Uterus (tissue), 4 donors: ENCODE data around the gene DCX. TPM values are rescaled to one million over a fixed set of nuclear protein-coding genes. Genes with fewer than 3 reads are reported as not detected.

Source experiments
- DNase-seq, 2 donors: peaks; one replicate each; pipeline ENCODE4 v3.0.0-alpha.2; 2019 to 2020
- H3K27ac ChIP-seq, 2 donors: fragments of 200-600 bp; sonication (generic); 1 replicate in 1 of 2; 2 replicates in 1 of 2; pipeline ENCODE4 v1.5.1; 2016 to 2018
- H3K27me3 ChIP-seq, 2 donors: fragments of 200-600 bp; sonication (generic); one replicate each; pipeline ENCODE4 v1.5.1; 2018 to 2019; ENCODE audit warnings: control low read depth in 1 of 2
- H3K36me3 ChIP-seq, 2 donors: fragments of 200-600 bp; sonication (generic); one replicate each; pipeline ENCODE4 v1.5.1; 2019; ENCODE audit warnings: control low read depth in 1 of 2
- H3K4me1 ChIP-seq, 2 donors: fragments of 200-600 bp; sonication (generic); one replicate each; pipeline ENCODE4 v1.5.1; 2018 to 2019; ENCODE audit warnings: control low read depth in 1 of 2
- H3K4me3 ChIP-seq, 2 donors: fragments of 200-600 bp; sonication (generic); 1 replicate in 1 of 2; 2 replicates in 1 of 2; pipeline ENCODE4 v1.5.1; 2018 to 2019; ENCODE audit warnings: mild to moderate bottlenecking in 1 of 2
- H3K9me3 ChIP-seq, 2 donors: fragments of 200-600 bp; sonication (generic); one replicate each; pipeline ENCODE4 v1.5.1; 2019; ENCODE audit warnings: control low read depth in 1 of 2
- CTCF ChIP-seq, 4 experiments: fragments of 200-600 bp in 2 of 4; fragments of 450-650 bp in 2 of 4; sonication (generic) in 2 of 4; IDR thresholded peaks; one replicate each; pipeline ENCODE4 v1.5.1; 2016 to 2019; ENCODE audit warnings: antibody characterized with exemption in 4 of 4, mild to moderate bottlenecking in 2 of 4, moderate library complexity in 1 of 4
- POLR2A ChIP-seq, 2 donors: fragments of 450-650 bp; IDR thresholded peaks; one replicate each; pipeline ENCODE4 v1.6.1; 2016; ENCODE audit warnings: antibody characterized with exemption in 2 of 2, mild to moderate bottlenecking in 1 of 2, moderate library complexity in 1 of 2
- intact Hi-C: fragments of 100-400 bp; cut with DNase I; formaldehyde crosslinking; loops from one replicate; pipeline ENCODE4 v1.15.1; 2023; ENCODE audit warnings: low total_unique reads
- total RNA-seq, 4 donors: library from RNA; depleted of rRNA in 3 of 4; stranded (reverse); fragments of >200 nt in 3 of 4; gene quantifications; one replicate each; pipeline versions ENCODE4 v1.1.0 to v1.2.4, GENCODE V29; 2014 to 2023
- donor health status: DM: yes; HTN: yes; CAD: no.

Gene DCX
- total RNA-seq, 4 donors from 2014 or later = 2.0 to 5.5 TPM; not detected in 2

- intact Hi-C loops = no loop called here
- no peak overlapping the region for H3K4me3 ChIP-seq
- H3K27ac ChIP-seq = no peak overlapping the region
- H3K27me3 ChIP-seq = no peaks in the 10 kb centered on the region
- DNase-seq = no peak
- H3K36me3 ChIP-seq = no peaks in the 10 kb centered on the region
- no peak for TF ChIP-seq CTCF (IDR thresholded peaks at IDR 0.05)
- no peak for TF ChIP-seq POLR2A (IDR thresholded peaks at IDR 0.05)
- no peaks in the 10 kb centered on the region for H3K9me3 ChIP-seq
- H3K4me1 ChIP-seq = no peaks in the 10 kb centered on the region
These were observed 32.0 kb upstream of the DCX start for GRCh38 chrX:111443946-111444345.

GRCh38 chrX:111442791-111443190, 30.8 kb upstream of the DCX start:
- no peaks in the 10 kb centered on the region for H3K27me3 ChIP-seq
- intact Hi-C loops = no loop called here
- H3K9me3 ChIP-seq = no peaks in the 10 kb centered on the region
- TF ChIP-seq POLR2A (IDR thresholded peaks at IDR 0.05) (no peak), CTCF (IDR thresholded peaks at IDR 0.05) (no peak)
- H3K4me1 ChIP-seq = no peaks in the 10 kb centered on the region
- no peak overlapping the region for H3K27ac ChIP-seq
- no peaks in the 10 kb centered on the region for H3K36me3 ChIP-seq
- no peak for DNase-seq
- H3K4me3 ChIP-seq = no peak overlapping the region

GRCh38 chrX:111435469-111435868, 23.5 kb upstream of the DCX start:
- Histone ChIP-seq H3K27me3 (no peaks in the 10 kb centered on the region), H3K27ac (no peak overlapping the region), H3K9me3 (no peaks in the 10 kb centered on the region), H3K36me3 (no peaks in the 10 kb centered on the region), H3K4me1 (no peaks in the 10 kb centered on the region), H3K4me3 (no peak overlapping the region)
- no peak for DNase-seq
- intact Hi-C loops = no loop called here
- TF ChIP-seq CTCF (IDR thresholded peaks at IDR 0.05) (no peak), POLR2A (IDR thresholded peaks at IDR 0.05) (no peak)

GRCh38 chrX:111431001-111431400, 19.0 kb upstream of the DCX start:
- Histone ChIP-seq H3K4me1 (no peaks in the 10 kb centered on the region), H3K4me3 (no peak overlapping the region), H3K36me3 (no peaks in the 10 kb centered on the region), H3K27ac (no peak overlapping the region), H3K9me3 (no peaks in the 10 kb centered on the region), H3K27me3 (peaks cover 0 to 7% of the 10 kb centered on the region in 2 donors)
- TF ChIP-seq CTCF (IDR thresholded peaks at IDR 0.05) (no peak), POLR2A (IDR thresholded peaks at IDR 0.05) (no peak)
- no peak for DNase-seq
- intact Hi-C loops = no loop called here

- no peak for TF ChIP-seq CTCF (IDR thresholded peaks at IDR 0.05)
- no peak for TF ChIP-seq POLR2A (IDR thresholded peaks at IDR 0.05)
- Histone ChIP-seq H3K9me3 (no peaks in the 10 kb centered on the region), H3K4me3 (no peak overlapping the region), H3K36me3 (no peaks in the 10 kb centered on the region), H3K4me1 (no peaks in the 10 kb centered on the region), H3K27me3 (no peaks in the 10 kb centered on the region), H3K27ac (no peak overlapping the region)
- intact Hi-C loops = no loop called here
- DNase-seq = no peak
These were observed 435 bp downstream of the DCX start for GRCh38 chrX:111411557-111411956.
